Adrenal gland (tissue), 12 donors: ENCODE measurements around the gene TEDC2. TPM values are rescaled to one million over a fixed set of nuclear protein-coding genes. Genes with fewer than 3 reads are reported as not detected.

Experiments
- DNase-seq, 7 donors: peaks; one replicate each; pipeline ENCODE4 v3.0.0-alpha.2; 2019 to 2020
- H3K27ac ChIP-seq, 5 donors: fragments of 200-600 bp; sonication (generic) in 4 of 5; 1 replicate in 3 of 5; 2 replicates in 2 of 5; pipeline versions ENCODE4 v1.5.1 to v1.8.0; 2016 to 2020; ENCODE audit warnings: mild to moderate bottlenecking in 1 of 5
- H3K27me3 ChIP-seq: fragments of 200-600 bp; 2 replicates; pipeline ENCODE4 v1.8.0; 2021
- H3K36me3 ChIP-seq, 2 donors: fragments of 200-600 bp; replicated peaks in 1 of 2; 1 replicate in 1 of 2; 2 replicates in 1 of 2; pipeline versions ENCODE4 v1.5.1 to v1.8.0; 2018 to 2022
- H3K4me1 ChIP-seq, 2 donors: fragments of 200-600 bp; replicated peaks in 1 of 2; 1 replicate in 1 of 2; 2 replicates in 1 of 2; pipeline versions ENCODE4 v1.5.1 to v1.8.0; 2018 to 2021
- H3K4me3 ChIP-seq, 4 donors: fragments of 200-600 bp; sonication (generic) in 3 of 4; one replicate each; pipeline ENCODE4 v1.5.1; 2016 to 2018
- H3K9me3 ChIP-seq, 3 donors: fragments of 200-600 bp; sonication (generic) in 1 of 3; replicated peaks in 1 of 3; 1 replicate in 2 of 3; 2 replicates in 1 of 3; pipeline versions ENCODE4 v1.5.1 to v1.8.0; 2016 to 2021
- CTCF ChIP-seq, 6 experiments: fragments of 450-650 bp in 4 of 6; fragments of 200-600 bp in 2 of 6; sonication (generic) in 1 of 6; IDR thresholded peaks; 1 replicate in 5 of 6; 2 replicates in 1 of 6; pipeline versions ENCODE4 v1.5.1 to v1.8.0; 2016 to 2021; ENCODE audit warnings: antibody characterized with exemption in 6 of 6, mild to moderate bottlenecking in 2 of 6, moderate library complexity in 1 of 6
- POLR2A ChIP-seq, 2 donors: fragments of 450-650 bp; IDR thresholded peaks; one replicate each; pipeline ENCODE4 v1.6.1; 2017; ENCODE audit warnings: antibody characterized with exemption in 2 of 2, mild to moderate bottlenecking in 2 of 2, moderate library complexity in 1 of 2
- WGBS, 4 donors: extraction: QIAGEN DNeasy Blood & Tissue Kit in 2 of 4; methylation state at CpG; one replicate each; pipeline versions ENCODE4 v1.1.5 to v1.1.7; 2013 to 2017; 5-methylcytosine and 5-hydroxymethylcytosine counted together
- intact Hi-C, 2 donors: fragments of 100-400 bp; cut with DNase I; formaldehyde crosslinking; loops; one replicate each; pipeline versions ENCODE4 v1.14.1 to v1.15.0; 2022 to 2023
- polyA plus RNA-seq, 3 donors: library from polyadenylated mRNA; stranded (reverse); fragments of 200-250 nt in 2 of 3; fragments of 350-450 nt in 1 of 3; fragmentation: Illumina TruSeq in 1 of 3; extraction: RNeasy Lipid Tissue Mini Kit (QIAGEN cat#74804) in 1 of 3; gene quantifications; one replicate each; pipeline ENCODE4 v1.2.3, GENCODE V29; 2013 to 2014
- total RNA-seq, 9 donors: library from RNA; depleted of rRNA in 4 of 9; stranded (reverse); fragments of >200 nt in 4 of 9; fragments of 120-200 nt in 1 of 9; fragmentation: NEBNext Ultra II Directional in 1 of 9; extraction: Animal tissue kit (Norgen Biotek cat#: 25700) in 1 of 9; gene quantifications; one replicate each; pipeline versions ENCODE4 v1.1.0 to v1.2.4, GENCODE V29; 2013 to 2023
- donor health status: healthy with polysubstance abuse.
- donor health status: Bipolar disorder and iron deficiency.
- donor health status: DM: yes; HTN: yes; CAD: no.
- donor health status: DM: no; HTN: no; CAD: no.
- donor health status: DM: no; HTN: no; CAD: no.
- donor health status: DM: yes; HTN: yes; CAD: no.

Gene TEDC2
- total and polyA plus RNA-seq, 12 donors, result 0.33 to 8.6 (median 1.6) TPM

GRCh38 chr16:2472885-2473445 lies 13.1 kb downstream of the TEDC2 start:
- Histone ChIP-seq H3K4me1 (peaks cover 33 to 65% of the 10 kb centered on the region in 2 donors), H3K9me3 (no peaks in the 10 kb centered on the region), H3K27me3 (peaks cover 17% of the 10 kb centered on the region), H3K27ac (no peak overlapping the region), H3K4me3 (peak overlapping the region in 1 of 4 donors; percentile 88), H3K36me3 (no peaks in the 10 kb centered on the region)
- no peak for TF ChIP-seq POLR2A (IDR thresholded peaks at IDR 0.05)
- no peak for TF ChIP-seq CTCF (IDR thresholded peaks at IDR 0.05)
- intact Hi-C loops, result no loop called here
- WGBS, 4 donors, result 75 to 93% (median 79%) methylated on average over 5 to 14 of the region's 14 CpGs
- DNase-seq, result no peak

- Histone ChIP-seq H3K36me3 (no peaks in the 10 kb centered on the region), H3K9me3 (no peaks in the 10 kb centered on the region), H3K27me3 (peaks cover 17% of the 10 kb centered on the region), H3K4me1 (peaks cover 30 to 60% of the 10 kb centered on the region in 2 donors), H3K27ac (no peak overlapping the region), H3K4me3 (peak overlapping the region in 1 of 4 donors; percentile 88)
- 4 to 15% (median 12%) methylated on average over 9 to 49 of the region's 49 CpGs for WGBS, 4 donors
- intact Hi-C loops, result no loop called here
- DNase-seq, result peak in 1 of 7 donors; percentile 36
- TF ChIP-seq CTCF (IDR thresholded peaks at IDR 0.05) (no peak), POLR2A (IDR thresholded peaks at IDR 0.05) (no peak)
These were observed 13.6 kb downstream of the TEDC2 start for GRCh38 chr16:2473446-2473926.

GRCh38 chr16:2473999-2474876 lies 14.3 kb downstream of the TEDC2 start:
- intact Hi-C loops, result no loop called here
- H3K27me3 ChIP-seq, result peaks cover 17% of the 10 kb centered on the region
- peak overlapping the region in 3 of 4 donors; percentile 28 to 91 (median 88) for H3K4me3 ChIP-seq
- H3K36me3 ChIP-seq, result no peaks in the 10 kb centered on the region
- peak in 3 of 6 experiments; percentile 24 to 43 (median 28) for TF ChIP-seq CTCF (IDR thresholded peaks at IDR 0.05)
- TF ChIP-seq POLR2A (IDR thresholded peaks at IDR 0.05), result no peak
- WGBS, 4 donors, result 0 to 1% (median 1%) methylated on average over 5 to 100 of the region's 100 CpGs
- DNase-seq, result peak in 3 of 7 donors; percentile 48 to 59 (median 56)
- peaks cover 25 to 54% of the 10 kb centered on the region in 2 donors for H3K4me1 ChIP-seq
- peak overlapping the region in 4 of 5 donors; percentile 61 to 92 (median 84) for H3K27ac ChIP-seq
- no peaks in the 10 kb centered on the region for H3K9me3 ChIP-seq

GRCh38 chr16:2474877-2475412 lies 15.0 kb downstream of the TEDC2 start, which contains the start of gene TBC1D24:
TBC1D24 (plus strand) TSS chr16:2475127; CDS start chr16:2496149, 21,022 bp downstream.
- peak; percentile 80 to 91 (median 84) for DNase-seq
- intact Hi-C loops, result no loop called here
- H3K4me3 ChIP-seq, result peak within 1 kb of the TSS in 3 of 4 donors; percentile 32 to 91 (median 88)
- H3K27me3 ChIP-seq, result peaks cover 17% of the 10 kb centered on the region
- peaks cover 23 to 49% of the 10 kb centered on the region in 2 donors for H3K4me1 ChIP-seq
- no peaks in the 10 kb centered on the region for H3K9me3 ChIP-seq
- peak within 1 kb of the TSS in 4 of 5 donors; percentile 61 to 92 (median 84) for H3K27ac ChIP-seq
- 0 to 1% (median 0%) methylated on average over 14 to 77 of the region's 77 CpGs; no CpG with 5 or more reads in 1 of the 4 donors for WGBS, 4 donors
- peak; percentile 47 to 67 for TF ChIP-seq POLR2A (IDR thresholded peaks at IDR 0.05)
- TF ChIP-seq CTCF (IDR thresholded peaks at IDR 0.05), result no peak
- no peaks in the 10 kb centered on the region for H3K36me3 ChIP-seq
